Measurements from ENCODE around the gene LRRC74B. TPM values are rescaled to one million over a fixed set of nuclear protein-coding genes. Genes with fewer than 3 reads are reported as not detected.
"Not testable (repeated sequence)": the region's sequence is repeated elsewhere in the genome, so short reads cannot be mapped to it uniquely, and the experiment has no call there.

The LRRC74B gene
- total and polyA plus RNA-seq, 5 donors = not detected

DNA sequence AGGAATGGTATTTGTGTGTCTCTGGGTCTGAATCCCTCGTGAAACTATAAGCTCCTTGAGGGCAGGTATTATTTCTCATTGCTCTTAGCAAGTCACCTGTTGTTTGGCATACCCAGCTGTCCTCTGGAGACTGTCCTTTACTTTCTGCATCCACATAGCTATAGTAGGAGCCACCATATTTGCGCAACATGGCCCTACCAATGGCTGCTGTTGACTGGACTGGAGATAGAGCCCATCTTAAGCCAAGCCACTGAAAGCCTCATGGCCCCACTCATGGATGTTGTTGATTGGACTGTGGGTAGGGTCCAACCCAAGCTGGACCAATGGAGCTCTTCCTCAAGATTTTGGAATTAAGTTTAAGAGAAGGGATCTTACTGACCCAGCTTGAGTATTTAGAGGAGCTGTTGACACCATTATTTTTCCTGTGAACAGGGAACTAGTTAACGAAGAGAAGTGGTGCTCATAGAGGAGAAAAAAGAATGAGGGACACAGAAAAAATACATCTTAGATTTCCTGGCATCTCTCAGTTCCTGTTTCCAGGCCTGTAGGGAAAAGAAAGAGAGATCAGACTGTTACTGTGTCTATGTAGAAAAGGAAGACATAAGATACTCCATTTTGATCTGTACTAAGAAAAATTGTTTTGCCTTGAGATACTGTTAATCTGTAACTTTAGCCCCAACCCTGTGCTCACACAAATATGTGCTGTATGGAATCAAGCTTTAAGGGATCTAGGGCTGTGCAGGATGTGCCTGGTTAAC is 47.2 kb downstream of the LRRC74B start:
- intact Hi-C loops (cut with DNase I) = no loop called here
- H3K9me3 ChIP-seq (ENCODE audit: control insufficient read depth, low read length) = no peaks in the 10 kb centered on the region
- ATAC-seq (no peak), DNase-seq (no peak)
- no peaks in the 10 kb centered on the region for H3K27me3 ChIP-seq (ENCODE audit: control insufficient read depth, insufficient read depth)
- H3K4me1 ChIP-seq (ENCODE audit: control insufficient read depth, insufficient read depth, low read length) = no peaks in the 10 kb centered on the region
- no peak overlapping the region for H3K4me3 ChIP-seq (ENCODE audit: low read length)
- no peak overlapping the region for H3K27ac ChIP-seq (ENCODE audit: low read length)
- WGBS = 76% methylated on average over 3 of the region's 3 CpGs

DNA sequence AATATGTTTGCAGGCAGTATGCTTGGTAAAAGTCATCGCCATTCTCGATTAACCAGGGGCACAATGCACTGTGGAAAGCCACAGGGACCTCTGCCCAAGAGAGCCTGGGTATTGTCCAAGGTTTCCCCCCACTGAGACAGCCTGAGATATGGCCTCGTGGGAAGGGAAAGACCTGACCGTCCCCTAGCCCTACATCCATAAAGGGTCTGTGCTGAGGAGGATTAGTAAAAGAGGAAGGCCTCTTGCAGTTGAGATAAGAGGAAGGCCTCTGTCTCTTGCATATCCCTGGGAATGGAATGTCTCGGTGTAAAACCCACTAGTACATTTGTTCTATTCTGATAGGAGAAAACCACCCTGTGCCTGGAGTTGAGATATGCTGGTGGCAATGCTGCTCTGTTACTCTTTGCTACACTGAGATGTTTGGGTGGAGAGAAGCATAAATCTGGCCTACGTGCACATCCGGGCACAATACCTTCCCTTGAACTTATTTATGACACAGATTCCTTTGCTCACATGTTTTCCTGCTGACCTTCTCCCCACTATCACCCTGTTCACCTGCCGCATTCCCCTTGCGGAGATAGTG is 47.9 kb downstream of the LRRC74B start:
- ATAC-seq; DNase-seq; H3K4me3 ChIP-seq (ENCODE audit: low read length); H3K27ac ChIP-seq (ENCODE audit: low read length); H3K27me3 ChIP-seq (ENCODE audit: control insufficient read depth, insufficient read depth); H3K9me3 ChIP-seq (ENCODE audit: control insufficient read depth, low read length); intact Hi-C loops (cut with DNase I); H3K4me1 ChIP-seq (ENCODE audit: control insufficient read depth, insufficient read depth, low read length): not testable (repeated sequence)
- WGBS = 58% methylated on average over 9 of the region's 9 CpGs

DNA sequence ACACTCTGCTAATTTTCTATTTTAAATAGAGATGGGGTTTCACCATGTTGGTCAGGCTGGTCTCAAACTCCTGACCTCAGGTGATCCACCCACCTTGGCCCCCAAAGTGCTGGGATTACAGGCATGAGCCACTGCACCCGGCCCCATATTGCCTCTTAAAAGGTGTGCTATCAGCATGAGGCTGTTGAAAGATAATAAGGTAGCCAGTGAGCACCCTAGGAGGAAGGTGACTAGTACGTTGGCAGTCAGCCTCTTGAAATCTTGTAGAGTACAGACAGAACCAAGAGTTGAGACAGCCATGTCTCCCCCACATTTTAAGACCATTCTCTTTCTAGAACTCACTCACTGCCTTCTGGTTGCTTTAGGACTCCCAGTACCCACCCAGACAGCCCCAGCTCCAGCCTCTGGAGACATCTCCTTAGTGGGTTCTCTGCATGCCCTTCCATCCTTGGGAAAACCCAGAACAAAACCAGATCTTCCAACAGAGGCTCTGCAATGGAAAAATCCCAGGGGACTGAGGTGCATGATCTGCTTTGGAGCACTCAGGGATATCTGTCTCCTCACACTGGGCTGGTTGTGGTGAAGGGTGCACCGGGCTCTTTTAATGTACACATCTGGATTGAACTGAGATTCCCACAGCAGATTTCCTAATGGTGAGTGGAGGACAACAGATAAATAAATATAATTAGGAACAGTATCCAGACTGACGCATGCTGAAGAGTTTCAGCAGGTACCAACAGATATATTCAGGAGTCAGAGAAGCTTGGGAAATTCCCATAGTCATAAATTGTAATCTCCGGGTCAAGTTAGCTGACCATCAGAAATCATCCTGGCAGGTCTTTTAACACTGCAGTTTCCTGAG is 49.4 kb downstream of the LRRC74B start:
- no peak overlapping the region for H3K4me3 ChIP-seq (ENCODE audit: low read length)
- H3K4me1 ChIP-seq (ENCODE audit: control insufficient read depth, insufficient read depth, low read length) = no peaks in the 10 kb centered on the region
- no peaks in the 10 kb centered on the region for H3K27me3 ChIP-seq (ENCODE audit: control insufficient read depth, insufficient read depth)
- WGBS = 76% methylated on average over 5 of the region's 5 CpGs
- no peak overlapping the region for H3K27ac ChIP-seq (ENCODE audit: low read length)
- no peak for DNase-seq
- H3K9me3 ChIP-seq (ENCODE audit: control insufficient read depth, low read length) = no peaks in the 10 kb centered on the region
- ATAC-seq = no peak
- intact Hi-C loops (cut with DNase I) = no loop called here

DNA sequence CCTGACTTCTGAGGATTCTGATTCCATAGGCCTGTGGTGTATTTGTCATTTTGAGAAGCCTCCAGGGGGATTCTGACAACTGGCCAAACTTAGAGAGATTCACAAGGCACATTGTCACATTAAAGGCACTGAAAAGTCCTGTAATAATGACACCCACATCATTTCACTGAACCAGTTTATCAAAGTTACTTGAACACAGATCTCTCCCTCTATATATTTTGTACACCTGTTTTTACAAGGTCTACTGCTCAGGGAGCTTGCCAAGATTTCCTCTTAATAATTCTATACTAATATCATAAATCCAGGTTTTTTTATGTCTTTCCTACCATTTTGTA is 50.0 kb downstream of the LRRC74B start:
- intact Hi-C loops (cut with DNase I) = no loop called here

DNA sequence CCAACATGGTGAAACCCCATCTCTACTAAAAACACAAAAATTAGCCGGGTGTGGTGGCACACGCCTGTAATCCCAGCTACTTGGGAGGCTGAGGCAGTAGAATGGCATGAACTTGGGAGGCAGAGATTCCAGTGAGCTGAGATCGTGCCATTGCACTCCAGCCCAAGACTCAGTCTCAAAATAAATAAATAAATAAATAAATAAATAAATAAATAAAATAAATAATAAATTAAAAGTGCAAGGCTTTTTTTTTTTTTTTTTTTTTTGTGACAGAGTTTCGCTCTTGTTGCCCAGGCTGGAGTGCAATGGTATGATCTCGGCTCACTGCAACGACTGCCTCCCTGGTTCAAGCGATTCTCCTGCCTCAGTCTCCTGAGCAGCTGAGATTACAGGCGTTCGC is 51.1 kb downstream of the LRRC74B start:
- H3K27me3 ChIP-seq (ENCODE audit: control insufficient read depth, insufficient read depth); H3K9me3 ChIP-seq (ENCODE audit: control insufficient read depth, low read length); intact Hi-C loops (cut with DNase I); H3K4me1 ChIP-seq (ENCODE audit: control insufficient read depth, insufficient read depth, low read length); H3K27ac ChIP-seq (ENCODE audit: low read length); H3K4me3 ChIP-seq (ENCODE audit: low read length); ATAC-seq; DNase-seq: not testable (repeated sequence)
- WGBS = 96% methylated on average over 9 of the region's 9 CpGs

More for the DNA sequence above, 50.0 kb downstream of the LRRC74B start:
- no peak overlapping the region for H3K4me3 ChIP-seq (ENCODE audit: low read length)
- H3K27ac ChIP-seq (ENCODE audit: low read length) = no peak overlapping the region
- no peaks in the 10 kb centered on the region for H3K4me1 ChIP-seq (ENCODE audit: control insufficient read depth, insufficient read depth, low read length)
- H3K27me3 ChIP-seq (ENCODE audit: control insufficient read depth, insufficient read depth) = no peaks in the 10 kb centered on the region
- H3K9me3 ChIP-seq (ENCODE audit: control insufficient read depth, low read length) = no peaks in the 10 kb centered on the region
- no peak for DNase-seq
- no peak for ATAC-seq

DNA sequence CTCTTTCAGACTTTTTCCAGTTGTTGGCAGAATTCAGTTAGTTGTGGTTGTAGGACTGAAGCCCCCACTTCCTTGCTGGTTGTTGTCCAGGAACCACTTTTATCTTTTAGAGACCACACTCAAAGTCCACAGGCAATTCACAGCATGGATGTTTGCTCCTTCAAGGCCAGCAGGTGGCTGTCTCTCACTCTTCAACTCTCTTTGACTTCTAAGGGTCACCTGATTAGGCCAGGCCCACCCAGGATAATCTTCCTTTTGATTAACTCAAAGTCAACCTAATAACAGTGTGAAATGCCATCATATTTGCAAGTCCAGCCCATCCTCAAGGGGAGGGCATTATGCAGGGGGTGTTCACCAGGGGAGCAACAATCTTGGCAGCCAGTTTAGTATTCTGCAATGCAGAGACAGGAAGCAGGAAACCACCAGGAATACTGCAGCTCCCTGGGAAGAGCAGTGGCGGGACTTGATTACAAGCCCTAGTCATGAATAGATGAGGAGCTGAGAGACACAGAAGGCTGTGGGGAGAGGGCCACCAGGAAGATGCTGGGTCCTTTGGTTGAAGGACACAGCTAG is 52.4 kb downstream of the LRRC74B start:
- no peak overlapping the region for H3K4me3 ChIP-seq (ENCODE audit: low read length)
- H3K27me3 ChIP-seq (ENCODE audit: control insufficient read depth, insufficient read depth) = no peaks in the 10 kb centered on the region
- intact Hi-C loops (cut with DNase I) = no loop called here
- ATAC-seq = no peak
- no peak overlapping the region for H3K27ac ChIP-seq (ENCODE audit: low read length)
- H3K9me3 ChIP-seq (ENCODE audit: control insufficient read depth, low read length) = no peaks in the 10 kb centered on the region
- no peaks in the 10 kb centered on the region for H3K4me1 ChIP-seq (ENCODE audit: control insufficient read depth, insufficient read depth, low read length)
- 52% methylated on average over 1 of the region's 1 CpG for WGBS
- DNase-seq = no peak

DNA sequence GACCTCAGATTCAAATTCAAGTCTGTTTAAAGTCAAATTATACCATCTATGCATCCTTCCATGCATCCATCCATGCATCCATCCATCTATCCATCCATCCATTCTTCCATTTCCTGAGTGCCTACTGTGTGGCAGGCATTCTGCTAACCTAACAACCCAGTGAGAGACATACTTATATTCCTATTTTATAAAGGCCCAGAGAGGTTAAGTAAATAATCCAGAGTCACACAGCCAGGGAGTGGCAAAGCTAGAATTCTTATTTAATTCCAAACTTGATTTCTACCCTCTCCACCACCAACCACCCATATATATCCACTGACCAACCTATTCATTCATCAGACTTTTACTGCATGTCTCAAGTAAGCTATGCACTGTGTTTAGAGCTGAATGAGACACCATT is 53.8 kb downstream of the LRRC74B start:
- H3K4me3 ChIP-seq (ENCODE audit: low read length) = no peak overlapping the region
- no peaks in the 10 kb centered on the region for H3K27me3 ChIP-seq (ENCODE audit: control insufficient read depth, insufficient read depth)
- no peaks in the 10 kb centered on the region for H3K9me3 ChIP-seq (ENCODE audit: control insufficient read depth, low read length)
- ATAC-seq = no peak
- intact Hi-C loops (cut with DNase I) = no loop called here
- H3K4me1 ChIP-seq (ENCODE audit: control insufficient read depth, insufficient read depth, low read length) = no peaks in the 10 kb centered on the region
- no peak overlapping the region for H3K27ac ChIP-seq (ENCODE audit: low read length)
- DNase-seq = no peak

DNA sequence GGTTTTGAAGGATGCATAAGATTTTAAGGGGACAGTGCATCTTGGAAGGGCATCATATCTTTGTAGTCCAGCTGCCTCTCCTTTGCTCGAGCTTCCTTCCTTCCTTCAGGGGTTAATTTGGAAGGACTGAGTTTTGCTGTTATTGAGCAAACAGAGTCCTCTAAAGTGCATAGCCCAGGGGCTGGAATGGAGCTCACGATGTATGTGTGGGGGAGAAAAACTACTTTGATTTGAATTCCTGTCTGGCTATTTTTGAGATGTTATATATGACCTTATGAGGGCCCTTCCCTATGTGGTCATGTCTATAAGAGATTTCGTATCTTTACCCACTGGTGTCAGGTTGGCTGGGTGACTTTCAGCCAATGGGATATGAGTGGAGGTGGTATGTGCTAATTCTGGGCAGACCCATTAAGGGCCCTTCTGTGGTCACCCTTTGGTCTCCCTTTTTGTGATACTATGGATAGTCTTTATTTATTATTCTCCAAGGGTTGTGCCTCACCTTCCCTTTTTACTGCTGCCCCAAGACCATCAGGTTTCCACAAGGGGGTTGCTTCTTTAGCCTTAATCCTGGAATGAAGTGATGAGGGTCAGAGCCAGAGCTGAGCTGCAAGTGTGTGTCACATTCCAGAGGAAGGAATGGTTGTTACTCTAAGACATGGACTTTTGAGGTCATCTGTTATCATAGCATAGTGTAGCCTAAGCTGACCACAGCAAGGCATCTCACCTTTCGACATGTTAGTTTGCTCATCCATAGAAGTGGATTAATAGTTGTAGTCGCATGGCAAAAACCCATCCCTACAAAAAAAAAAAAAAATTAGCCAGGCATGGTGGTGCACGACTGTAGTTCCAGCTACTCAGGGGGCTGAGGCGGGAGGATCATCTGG is 54.6 kb downstream of the LRRC74B start:
- intact Hi-C loops (cut with DNase I) = no loop called here

DNA sequence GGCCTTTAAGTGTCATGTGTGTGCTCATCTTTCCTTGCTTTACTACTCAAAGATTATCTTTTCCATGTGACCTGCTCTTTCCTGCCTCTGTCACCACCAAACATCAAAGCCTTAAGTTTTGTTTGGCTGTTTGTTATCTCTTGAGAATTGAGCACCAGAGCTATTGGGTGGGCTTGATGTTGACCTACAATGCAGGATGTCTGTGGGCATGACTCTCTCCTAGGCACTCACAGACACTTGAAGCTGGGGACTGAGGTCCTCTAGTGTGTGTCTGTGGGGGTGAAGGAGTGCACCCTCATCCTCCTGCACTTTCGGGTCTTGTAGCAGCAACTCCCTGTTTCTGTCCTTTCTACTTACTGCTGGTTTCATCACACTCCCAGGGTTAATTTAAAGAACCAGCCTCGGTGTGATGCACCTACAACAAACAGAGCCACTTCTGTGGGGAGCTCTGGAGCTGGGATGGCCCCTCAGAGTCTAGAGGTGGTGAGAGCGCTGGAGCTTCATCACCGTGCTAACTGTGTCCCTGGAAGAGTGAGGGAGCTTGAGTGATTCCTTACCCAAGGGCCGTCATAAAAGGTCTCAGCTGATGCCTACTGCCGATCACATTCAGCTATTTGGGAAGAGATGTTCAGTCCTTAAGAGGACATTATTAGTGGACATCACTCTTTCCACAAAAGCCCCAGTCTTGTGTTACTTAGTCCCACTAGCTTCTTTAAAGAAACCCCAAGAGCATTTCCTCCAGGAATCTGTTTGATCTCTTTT is 56.3 kb downstream of the LRRC74B start:
- Histone ChIP-seq H3K4me1 (ENCODE audit: control insufficient read depth, insufficient read depth, low read length) (no peaks in the 10 kb centered on the region), H3K9me3 (ENCODE audit: control insufficient read depth, low read length) (no peaks in the 10 kb centered on the region), H3K27me3 (ENCODE audit: control insufficient read depth, insufficient read depth) (no peaks in the 10 kb centered on the region), H3K4me3 (ENCODE audit: low read length) (no peak overlapping the region), H3K27ac (ENCODE audit: low read length) (no peak overlapping the region)
- WGBS = 72% methylated on average over 6 of the region's 6 CpGs
- ATAC-seq = no peak
- intact Hi-C loops (cut with DNase I) = no loop called here
- DNase-seq = no peak

More for the DNA sequence above, 54.6 kb downstream of the LRRC74B start:
- Histone ChIP-seq H3K9me3 (ENCODE audit: control insufficient read depth, low read length) (no peaks in the 10 kb centered on the region), H3K4me1 (ENCODE audit: control insufficient read depth, insufficient read depth, low read length) (no peaks in the 10 kb centered on the region), H3K27me3 (ENCODE audit: control insufficient read depth, insufficient read depth) (no peaks in the 10 kb centered on the region), H3K4me3 (ENCODE audit: low read length) (no peak overlapping the region), H3K27ac (ENCODE audit: low read length) (no peak overlapping the region)
- ATAC-seq (no peak), DNase-seq (no peak)
- 70% methylated on average over 7 of the region's 7 CpGs for WGBS

DNA sequence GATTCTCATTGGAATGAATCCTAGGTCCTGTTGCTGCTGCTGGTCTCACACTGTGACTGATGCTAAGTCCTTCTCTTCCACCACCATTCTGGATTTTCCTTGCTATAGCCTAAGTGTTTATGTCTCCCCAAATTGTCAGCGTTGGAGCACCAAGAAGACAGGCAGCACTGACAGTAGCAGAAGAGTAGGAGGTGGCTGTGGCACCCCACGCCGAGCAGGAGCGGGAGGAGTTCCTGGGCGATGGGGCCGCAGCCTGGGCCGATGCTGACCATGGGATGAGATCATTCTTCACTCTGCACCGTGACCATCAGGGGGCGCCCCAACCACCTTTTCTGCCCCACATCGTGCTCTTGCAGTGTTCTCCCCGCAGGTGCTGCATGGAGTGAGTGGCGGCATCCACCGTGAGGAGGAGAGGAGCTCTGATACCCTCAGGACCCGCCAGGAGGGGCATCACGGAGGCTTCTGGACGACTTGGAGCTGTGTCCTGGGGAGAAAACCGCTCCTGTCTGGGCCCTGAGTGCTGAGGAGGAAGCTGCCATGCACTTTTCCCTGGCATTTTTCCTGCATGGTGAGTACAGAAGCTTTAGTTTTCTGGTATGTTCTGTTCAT is 57.0 kb downstream of the LRRC74B start:
- DNase-seq (peak; percentile 73 to 84 (median 82)), ATAC-seq (peak; percentile 87 to 92)
- intact Hi-C loops (cut with DNase I) = no loop called here
- Histone ChIP-seq H3K27me3 (ENCODE audit: control insufficient read depth, insufficient read depth) (no peaks in the 10 kb centered on the region), H3K9me3 (ENCODE audit: control insufficient read depth, low read length) (no peaks in the 10 kb centered on the region), H3K4me1 (ENCODE audit: control insufficient read depth, insufficient read depth, low read length) (no peaks in the 10 kb centered on the region), H3K4me3 (ENCODE audit: low read length) (no peak overlapping the region), H3K27ac (ENCODE audit: low read length) (no peak overlapping the region)
- 4% methylated on average over 17 of the region's 17 CpGs for WGBS

Measured in right cardiac atrium (tissue), 5 donors.